ENCODE measurements around the gene EVX2.

Gene EVX2

GRCh38 chr2:176095421-176095820, 11.7 kb upstream of the EVX2 start:
- DNase-seq, result no peak

GRCh38 chr2:176094349-176094748, 10.6 kb upstream of the EVX2 start:
- DNase-seq, result no peak

- DNase-seq, result no peak
Measured at GRCh38 chr2:176093898-176094249, 10.1 kb upstream of the EVX2 start.

GRCh38 chr2:176093145-176093897, 9.6 kb upstream of the EVX2 start:
- no peak for DNase-seq

GRCh38 chr2:176092270-176093144, 8.7 kb upstream of the EVX2 start, which contains the start of gene HOXD13:
Gene HOXD13, plus strand, starts transcription at chr2:176092721. Its CDS starts 170 bp downstream, at chr2:176092891.
- no peak for DNase-seq

GRCh38 chr2:176091329-176092258, 7.8 kb upstream of the EVX2 start:
- DNase-seq, result no peak

- no peak for DNase-seq
Measured at GRCh38 chr2:176090862-176091261, 7.1 kb upstream of the EVX2 start.

GRCh38 chr2:176089843-176090395, 6.2 kb upstream of the EVX2 start:
- DNase-seq, result no peak

GRCh38 chr2:176088937-176089842, 5.4 kb upstream of the EVX2 start:
- no peak for DNase-seq

- peak; percentile 60 for DNase-seq
Measured at GRCh38 chr2:176088048-176088936, 4.5 kb upstream of the EVX2 start.

GRCh38 chr2:176087330-176088047, 3.7 kb upstream of the EVX2 start:
- no peak for DNase-seq

GRCh38 chr2:176085861-176086771, 2.4 kb upstream of the EVX2 start:
- DNase-seq, result peak; percentile 52

GRCh38 chr2:176085120-176085788, 1.5 kb upstream of the EVX2 start:
- no peak for DNase-seq

GRCh38 chr2:176084611-176085119, 903 bp upstream of the EVX2 start:
- no peak for DNase-seq

GRCh38 chr2:176082824-176083751, 674 bp downstream of the EVX2 start:
- DNase-seq, result no peak

GRCh38 chr2:176082525-176082823, 1.3 kb downstream of the EVX2 start:
- no peak for DNase-seq
